Measurements from ENCODE around the gene TENM3. TPM values are rescaled to one million over a fixed set of nuclear protein-coding genes. Genes with fewer than 3 reads are reported as not detected.
"Not testable (repeated sequence)": the region's sequence is repeated elsewhere in the genome, so short reads cannot be mapped to it uniquely, and the experiment has no call there.

Gene TENM3
- total RNA-seq, 1 donor from 2014 or later, result 17.8 TPM

DNA sequence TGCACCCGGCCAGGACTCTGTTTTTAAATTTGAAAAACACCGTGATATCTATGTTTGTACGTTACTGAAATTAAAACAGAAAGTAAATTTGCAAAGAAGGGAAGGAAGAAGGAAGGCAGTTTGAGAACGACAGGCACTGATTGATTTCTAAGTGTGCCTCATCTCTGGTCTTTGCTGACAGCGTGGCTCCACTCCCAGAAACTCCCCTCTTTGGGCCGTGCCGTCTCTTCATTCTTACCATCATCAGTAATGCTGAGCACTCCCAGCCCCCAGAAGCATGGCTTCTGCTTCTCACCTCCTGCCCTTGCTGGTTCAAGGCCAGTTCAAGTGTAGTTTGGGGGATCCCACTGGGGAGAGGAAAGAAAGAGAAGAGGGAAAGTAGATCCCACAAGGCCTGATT is 85.3 kb downstream of the TENM3 start:
- DNase-seq (ENCODE audit: low read depth, low spot score), result no peak

DNA sequence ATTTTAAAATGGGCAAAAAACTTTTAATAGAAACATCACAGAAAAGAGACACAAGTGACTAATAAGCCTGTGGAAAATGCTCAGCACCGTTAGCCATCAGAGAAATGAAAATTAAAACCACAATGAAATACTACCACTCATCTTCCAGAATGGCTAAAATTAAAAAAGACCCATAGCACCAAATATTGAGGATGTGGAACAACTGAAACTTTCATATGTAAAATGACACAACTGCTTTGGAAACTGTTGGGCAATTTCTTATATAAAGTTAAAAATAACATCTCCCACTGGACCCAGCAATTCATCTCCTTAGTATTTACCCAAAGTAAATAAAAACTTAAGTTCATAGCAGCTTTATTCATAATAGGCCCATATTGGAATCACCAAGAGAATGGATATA is 94.2 kb downstream of the TENM3 start:
- DNase-seq (ENCODE audit: low read depth, low spot score), result no peak

DNA sequence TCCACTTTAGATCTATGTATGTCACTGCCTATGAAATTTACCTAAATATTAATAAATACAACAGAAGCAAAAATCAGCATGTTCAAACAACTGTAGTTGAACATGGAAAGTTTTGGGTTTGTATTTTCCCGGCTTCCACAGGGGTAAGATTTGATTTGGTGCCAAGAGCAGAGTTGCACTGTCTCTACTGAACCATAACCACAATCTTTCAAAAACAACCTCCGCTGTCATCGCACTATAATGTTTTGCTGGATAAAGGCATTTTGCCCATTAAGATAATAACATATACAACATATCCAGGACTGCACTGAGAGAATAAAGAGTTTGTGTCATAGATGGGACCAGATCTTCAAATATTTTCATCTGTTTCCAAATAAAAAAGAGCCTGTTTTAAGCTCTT is 94.9 kb downstream of the TENM3 start:
- DNase-seq (ENCODE audit: low read depth, low spot score), result no peak

DNA sequence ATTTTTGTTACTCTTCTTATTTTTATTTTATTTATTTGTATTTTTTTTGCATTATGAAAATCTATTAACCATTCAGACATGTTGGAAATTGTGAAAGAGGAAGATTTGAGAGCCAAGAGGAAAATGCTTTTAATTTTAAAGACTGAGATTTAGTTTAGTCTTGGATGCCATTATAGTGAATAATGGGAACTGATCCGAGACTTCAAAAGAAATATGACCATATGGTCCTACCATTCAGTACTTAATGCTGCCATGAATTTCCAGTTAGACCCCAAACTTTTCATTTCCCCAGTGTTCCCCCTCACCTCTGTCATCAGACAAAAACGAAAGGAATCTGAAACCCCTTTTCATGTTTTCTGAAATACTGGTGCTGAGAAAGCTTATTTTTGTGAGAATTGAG is 95.5 kb downstream of the TENM3 start:
- DNase-seq (ENCODE audit: low read depth, low spot score), result no peak

DNA sequence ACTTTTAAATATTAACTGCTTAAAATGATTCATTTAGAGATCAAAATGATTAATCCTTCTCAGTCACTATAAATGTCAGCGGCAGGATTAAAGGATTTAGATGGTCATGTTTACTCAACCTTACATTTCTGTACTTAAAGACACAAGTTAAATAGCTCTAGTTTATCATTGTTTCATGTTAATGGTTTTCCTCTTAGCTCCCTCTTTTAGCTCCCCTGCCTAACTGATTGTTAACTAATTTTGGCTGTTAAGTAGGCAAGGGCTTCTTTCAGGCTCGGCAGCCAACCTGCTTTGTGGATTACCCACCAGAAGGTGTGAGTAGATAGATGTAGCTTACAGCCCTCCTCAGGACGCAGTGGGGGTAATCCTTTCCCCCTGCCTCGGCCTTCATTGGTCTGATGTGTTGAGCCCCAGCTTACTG is 96.0 kb downstream of the TENM3 start:
- DNase-seq (ENCODE audit: low read depth, low spot score), result no peak

DNA sequence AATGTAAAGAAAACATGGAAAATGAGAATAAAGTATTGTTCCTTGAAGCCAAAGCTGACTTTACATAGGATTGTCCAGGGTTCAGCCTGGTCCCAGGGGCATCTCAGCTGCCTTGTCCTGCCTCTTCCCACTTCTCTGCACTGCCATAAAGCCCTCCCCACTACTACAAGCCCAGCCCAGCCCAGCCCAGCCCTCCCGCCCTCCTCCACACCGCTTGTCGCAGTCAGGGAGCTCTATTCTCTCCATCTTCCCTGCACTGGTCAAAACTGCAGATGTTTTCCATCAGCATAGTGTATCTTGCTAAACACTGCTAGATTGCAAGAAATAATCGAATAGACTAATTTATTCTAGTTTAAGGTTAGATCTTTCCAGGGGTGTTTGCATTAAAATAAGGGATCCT is 100.3 kb downstream of the TENM3 start:
- DNase-seq (ENCODE audit: low read depth, low spot score), result no peak

DNA sequence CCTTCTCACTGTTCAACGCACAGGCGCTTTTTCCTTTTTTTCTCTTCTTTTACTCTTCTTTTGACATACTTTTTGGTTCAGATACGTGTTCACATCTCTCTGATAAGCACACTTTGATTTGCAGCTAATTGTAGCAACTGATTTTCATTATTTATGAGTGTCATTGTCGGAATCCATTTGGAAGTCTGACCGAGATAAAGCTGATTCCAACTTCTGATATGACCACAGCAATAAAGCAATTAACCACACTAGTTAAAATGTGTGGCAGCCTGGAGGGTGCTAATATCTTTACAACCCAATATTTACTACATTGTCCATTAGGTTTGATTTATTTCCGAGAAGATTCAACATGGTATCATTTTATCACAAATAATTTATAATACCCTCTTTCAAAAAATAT is 101.8 kb downstream of the TENM3 start:
- DNase-seq (ENCODE audit: low read depth, low spot score), result no peak

DNA sequence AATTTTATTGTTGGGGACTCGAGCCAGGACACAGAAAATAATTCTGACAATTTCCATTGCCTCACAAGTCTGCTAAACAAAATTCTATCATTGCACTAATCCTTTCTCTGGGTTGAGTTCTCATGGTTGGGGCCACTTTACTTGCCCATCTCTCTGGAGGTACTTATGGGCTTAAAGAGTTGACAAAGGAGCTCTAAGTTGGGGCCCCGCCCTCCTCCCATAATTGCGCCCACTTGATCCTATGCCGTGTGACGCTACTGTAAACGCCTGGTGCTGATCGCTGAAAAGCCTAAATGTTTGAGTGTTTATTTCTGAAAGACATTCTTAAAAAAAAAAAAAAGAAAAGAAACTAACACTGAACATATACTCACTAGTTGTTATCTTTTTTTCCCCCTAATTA is 103.0 kb downstream of the TENM3 start:
- DNase-seq (ENCODE audit: low read depth, low spot score), result no peak

DNA sequence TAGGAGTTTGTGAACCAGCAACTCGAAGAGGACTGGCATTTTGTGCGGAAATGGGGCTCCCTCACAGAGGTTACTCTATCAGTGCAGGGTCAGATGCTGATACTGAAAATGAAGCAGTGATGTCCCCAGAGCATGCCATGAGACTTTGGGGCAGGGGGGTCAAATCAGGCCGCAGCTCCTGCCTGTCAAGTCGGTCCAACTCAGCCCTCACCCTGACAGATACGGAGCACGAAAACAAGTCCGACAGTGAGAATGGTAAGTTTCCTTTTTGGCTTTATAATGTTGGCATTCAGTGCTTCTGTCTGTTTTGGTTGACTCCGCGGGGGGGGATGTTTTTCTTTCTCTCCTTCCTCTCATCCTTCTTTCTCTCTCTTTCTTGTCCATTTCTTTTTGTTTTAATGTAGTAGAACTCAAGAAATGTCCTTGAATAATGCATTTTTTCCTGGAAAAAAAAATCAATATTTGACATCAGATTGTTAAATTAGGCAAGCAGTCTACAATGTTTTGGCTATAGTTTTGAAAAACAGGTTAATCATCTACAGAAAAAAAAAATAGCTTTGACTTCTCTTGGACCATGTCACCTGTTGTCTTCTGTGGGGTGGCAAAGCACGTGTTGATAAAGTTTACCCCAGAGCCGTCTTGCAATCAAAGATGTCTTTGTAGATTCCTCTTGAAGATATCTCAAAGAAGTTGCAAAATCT is 103.6 kb downstream of the TENM3 start:
- DNase-seq (ENCODE audit: low read depth, low spot score), result no peak

DNA sequence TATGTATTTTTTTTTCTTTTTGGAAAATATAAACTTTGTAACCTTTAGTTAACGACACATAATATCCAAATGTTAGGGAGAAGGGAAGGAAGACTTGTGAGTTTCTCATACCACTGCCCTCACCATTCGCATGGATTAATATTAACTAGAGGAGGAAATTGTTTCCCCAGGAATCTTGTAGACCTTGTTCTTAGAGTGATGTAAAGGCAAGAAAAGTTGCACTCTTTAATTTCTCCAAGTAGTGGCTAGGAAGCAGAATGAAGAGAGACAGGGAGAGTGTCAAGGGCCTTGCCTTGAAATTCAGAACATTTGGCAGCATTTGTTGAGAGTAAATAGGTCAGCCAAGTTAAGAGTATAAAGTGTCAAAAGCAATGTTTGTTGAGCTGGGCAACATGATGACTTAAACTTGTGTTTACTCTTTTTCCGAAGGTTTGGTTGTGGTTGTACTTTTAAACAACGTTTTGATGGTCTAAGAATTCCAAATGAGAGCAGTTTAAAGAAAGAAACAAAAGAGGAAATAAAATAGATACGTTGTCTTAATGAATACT is 105.7 kb downstream of the TENM3 start:
- DNase-seq (ENCODE audit: low read depth, low spot score), result no peak

DNA sequence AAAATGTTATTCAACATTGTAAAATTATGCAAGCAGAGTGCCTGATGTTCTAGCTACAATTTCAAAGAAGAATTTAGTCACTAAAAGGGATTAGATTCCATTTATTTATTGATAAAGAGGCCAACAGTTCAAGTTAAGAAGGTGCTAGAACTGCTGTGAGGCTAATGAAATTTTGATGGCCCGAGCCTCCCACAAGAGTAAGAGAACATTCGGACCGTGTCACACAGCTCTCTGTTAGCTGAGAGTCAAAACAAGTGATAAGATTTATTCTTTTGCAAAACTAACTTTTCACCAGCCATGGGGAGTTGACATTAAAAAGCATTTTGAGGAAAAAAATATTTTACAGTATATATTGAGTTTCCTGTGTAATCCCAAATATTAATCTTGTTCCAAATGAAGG is 106.8 kb downstream of the TENM3 start:
- DNase-seq (ENCODE audit: low read depth, low spot score), result no peak

DNA sequence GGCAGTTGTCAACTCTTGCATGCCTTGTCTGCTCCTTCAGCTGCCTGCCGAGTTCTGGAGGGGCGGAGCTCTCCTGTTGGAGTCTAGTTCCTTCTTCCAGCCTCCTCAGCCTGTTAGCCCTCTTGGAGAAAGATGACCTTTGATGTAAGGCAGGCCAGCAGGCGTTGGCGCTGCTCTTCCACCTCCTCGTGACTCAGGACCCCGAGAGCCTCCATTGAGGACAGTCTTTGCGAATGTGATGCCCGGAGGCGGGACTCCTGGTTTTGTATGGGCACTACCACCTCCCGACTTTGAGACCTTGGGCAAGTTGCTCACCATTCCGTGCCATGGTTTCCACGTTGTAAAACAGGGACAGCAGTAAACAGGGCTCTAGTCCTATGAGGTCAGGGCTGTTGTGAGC is 108.3 kb downstream of the TENM3 start:
- no peak for DNase-seq (ENCODE audit: low read depth, low spot score)

DNA sequence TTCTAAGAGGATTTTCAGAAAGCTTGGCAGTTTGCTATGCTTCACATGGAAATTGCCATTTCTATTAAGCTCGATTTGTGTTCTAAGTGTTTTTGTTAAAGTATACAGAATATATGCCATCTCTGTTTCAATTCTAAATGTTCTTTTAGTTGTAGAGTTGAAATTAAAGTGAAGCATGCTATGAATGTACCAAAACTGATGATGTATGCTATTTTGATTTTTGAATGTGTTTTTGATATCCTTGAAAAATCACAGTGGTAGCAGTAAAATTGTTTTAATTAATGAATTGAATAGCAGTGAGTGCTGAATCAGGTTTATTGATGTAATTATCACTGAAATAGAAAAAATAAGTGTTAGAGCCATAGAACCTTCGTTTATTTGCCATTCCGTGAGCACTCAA is 110.9 kb downstream of the TENM3 start:
- DNase-seq (ENCODE audit: low read depth, low spot score), result no peak

DNA sequence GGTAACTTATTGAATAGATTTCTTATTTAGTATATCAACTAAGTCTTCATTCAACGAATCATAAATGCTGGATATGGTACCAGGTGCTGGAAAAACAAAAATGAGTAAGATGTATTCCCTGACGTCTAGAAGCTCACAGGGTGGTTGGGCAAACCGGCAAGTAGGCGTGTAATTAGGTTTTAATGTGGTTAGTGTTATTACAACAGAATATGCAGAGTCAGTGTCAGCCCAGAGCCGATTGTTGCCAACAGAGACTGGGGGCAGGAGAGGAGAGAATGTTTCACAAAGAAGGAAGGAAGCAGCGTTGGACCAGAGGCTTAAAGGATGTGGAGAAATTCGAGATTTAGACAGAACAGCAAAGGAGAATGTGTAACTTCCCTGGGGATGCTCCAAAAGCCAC is 111.7 kb downstream of the TENM3 start:
- DNase-seq (ENCODE audit: low read depth, low spot score), result no peak

DNA sequence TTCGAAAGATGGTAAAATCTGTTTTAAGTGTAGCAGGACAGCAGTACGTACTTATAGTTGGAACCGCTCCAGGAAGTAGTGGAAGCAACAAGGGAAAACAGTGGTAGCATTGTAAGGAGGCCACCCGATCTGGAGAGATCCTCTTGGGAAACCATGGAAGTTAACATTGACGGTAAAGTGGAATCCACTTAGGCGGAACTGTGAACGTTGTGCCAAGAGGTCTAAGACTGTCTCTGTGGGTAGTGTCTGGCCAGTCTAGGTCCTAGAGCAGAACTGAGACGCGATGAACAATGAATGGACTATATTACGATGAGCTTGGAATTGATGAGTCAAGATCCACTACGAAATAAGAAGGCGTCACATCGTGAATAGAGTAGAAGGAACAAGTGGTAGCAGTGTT is 124.0 kb downstream of the TENM3 start:
- DNase-seq (ENCODE audit: low read depth, low spot score), result no peak

DNA sequence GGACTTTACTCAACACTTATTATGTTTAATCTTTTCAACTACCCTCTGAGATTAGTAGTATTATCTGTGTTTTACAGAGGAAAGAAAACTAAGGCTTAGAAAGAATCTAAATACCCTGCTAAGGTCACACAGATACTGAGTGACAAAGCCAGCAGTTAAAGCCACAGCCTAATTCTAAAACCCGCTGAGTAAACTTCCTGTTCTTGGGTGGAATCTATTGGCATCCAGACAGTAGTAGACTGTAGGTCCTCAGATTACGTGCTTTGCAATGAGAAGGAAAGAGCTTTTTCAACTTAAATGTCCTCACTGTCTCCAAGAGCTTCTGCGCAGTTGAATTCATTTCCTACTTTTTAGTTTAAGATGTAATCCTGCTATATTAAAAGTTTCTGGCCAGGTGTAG is 126.0 kb downstream of the TENM3 start:
- no peak for DNase-seq (ENCODE audit: low read depth, low spot score)

DNA sequence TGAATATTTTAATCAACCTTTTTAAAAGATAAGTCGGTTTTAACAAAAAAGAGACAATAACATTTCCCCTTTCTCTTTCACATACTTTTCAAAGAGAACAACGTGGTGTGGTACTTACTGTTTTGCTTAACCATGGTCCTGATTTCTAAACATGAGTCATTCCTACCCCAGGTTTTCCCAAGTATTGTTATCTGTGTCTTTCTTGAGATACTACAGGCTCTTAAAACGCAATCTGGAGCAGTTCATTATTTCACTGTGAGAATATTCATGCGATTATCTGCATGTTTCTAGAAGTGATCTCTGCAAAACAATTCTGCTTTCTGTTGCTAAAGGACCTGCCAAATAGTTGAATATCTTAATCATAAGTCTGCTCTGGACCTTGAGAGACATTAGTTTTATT is 127.3 kb downstream of the TENM3 start:
- no peak for DNase-seq (ENCODE audit: low read depth, low spot score)

DNA sequence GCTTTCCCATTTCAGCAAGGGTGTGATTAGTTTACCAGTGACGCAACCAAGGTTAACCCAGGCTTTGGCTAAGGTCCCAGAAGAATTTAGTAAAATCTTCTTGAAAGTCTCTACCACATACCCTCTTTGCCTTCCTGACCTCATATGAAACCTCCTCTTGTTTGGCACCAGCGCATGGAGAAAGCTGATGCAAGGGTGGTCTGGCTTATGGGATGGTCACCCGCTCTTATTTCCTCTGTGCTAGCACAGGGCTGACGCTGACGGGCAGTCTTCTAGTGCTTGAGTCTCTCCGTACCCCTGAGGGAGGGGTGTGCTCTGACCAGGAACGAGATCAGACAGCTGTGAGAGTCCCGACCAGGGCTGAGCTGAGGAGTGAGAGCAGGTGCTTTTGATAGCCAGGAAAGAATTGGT is 137.6 kb downstream of the TENM3 start:
- DNase-seq (ENCODE audit: low read depth, low spot score), result no peak

DNA sequence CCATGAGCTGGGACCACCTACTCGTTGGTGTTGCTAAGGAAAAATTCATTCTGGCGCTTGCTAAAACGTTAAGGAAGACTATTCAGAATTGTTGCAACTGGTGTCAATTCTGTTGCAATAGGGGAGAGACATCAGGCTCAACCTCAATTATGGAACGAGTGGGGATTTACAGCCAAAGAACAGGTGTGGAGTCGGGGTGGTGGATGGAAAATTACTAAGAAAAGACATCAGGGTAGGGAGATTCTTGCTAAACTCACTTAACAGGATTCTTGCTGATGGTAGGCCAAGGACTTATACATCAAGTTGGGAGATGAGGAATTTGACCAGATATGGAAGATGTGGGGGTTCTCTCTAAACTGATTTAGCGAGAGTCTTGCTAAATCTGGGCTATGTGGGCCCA is 139.7 kb downstream of the TENM3 start:
- no peak for DNase-seq (ENCODE audit: low read depth, low spot score)

DNA sequence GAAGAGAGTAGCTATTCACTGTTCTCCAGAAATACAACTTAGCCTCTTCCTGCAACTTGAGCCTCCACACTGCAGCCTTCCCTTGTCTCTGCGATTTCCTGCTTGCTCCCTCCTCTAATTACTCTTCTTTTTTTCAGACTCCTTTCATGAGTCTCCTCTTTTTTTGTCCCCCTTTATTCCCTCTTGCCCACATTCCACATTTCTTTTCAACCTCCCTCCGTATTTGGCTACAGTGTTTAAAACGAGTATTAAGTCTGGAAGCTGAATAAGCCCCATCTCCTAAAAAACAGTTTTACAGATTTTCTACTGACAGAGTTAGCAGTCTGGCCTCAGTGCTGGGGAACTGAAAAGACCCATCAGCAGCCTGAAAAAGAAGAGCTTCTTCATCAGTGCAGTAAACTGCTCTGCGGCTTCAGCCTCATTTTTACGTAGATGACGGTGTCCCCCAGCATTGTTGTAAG is 141.5 kb downstream of the TENM3 start:
- DNase-seq (ENCODE audit: low read depth, low spot score), result no peak

DNA sequence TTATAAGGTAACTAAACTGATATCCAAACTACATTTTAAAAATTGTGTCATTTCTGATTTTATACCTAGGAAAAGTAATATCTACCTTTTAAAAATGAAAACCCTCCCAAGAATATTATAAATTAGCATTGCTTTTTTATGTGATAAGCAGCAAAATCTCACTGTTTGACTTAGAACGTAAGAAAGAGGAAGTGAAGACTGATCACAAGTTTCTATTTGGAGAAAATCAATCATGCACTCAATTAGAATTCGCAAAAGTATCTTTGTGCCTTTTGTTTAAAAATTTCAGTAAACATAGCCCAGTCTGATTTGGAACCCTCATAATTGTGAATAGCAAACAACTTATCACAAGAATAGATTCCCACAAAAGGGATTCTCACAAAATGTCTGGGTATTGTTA is 142.7 kb downstream of the TENM3 start:
- DNase-seq (ENCODE audit: low read depth, low spot score), result no peak

DNA sequence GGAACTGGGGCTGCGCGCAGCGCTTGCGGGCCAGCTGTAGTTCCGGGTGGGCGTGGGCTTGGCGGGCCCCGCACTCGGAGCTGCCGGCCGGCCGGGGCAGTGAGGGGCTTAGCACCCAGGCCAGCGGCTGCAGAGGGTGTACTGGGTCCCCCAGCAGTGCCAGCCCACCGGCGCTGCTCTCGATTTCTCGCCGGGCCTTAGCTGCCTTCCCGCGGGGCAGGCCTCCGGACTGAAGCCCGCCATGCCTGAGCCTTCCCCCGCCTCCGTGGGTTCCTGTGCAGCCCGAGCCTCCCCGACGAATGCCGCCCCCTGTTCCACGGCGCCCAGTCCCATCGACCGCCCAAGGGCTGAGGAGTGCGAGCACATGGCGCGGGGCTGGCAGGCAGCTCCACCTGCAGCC is 143.4 kb downstream of the TENM3 start:
- not testable (repeated sequence) for DNase-seq (ENCODE audit: low read depth, low spot score)

DNA sequence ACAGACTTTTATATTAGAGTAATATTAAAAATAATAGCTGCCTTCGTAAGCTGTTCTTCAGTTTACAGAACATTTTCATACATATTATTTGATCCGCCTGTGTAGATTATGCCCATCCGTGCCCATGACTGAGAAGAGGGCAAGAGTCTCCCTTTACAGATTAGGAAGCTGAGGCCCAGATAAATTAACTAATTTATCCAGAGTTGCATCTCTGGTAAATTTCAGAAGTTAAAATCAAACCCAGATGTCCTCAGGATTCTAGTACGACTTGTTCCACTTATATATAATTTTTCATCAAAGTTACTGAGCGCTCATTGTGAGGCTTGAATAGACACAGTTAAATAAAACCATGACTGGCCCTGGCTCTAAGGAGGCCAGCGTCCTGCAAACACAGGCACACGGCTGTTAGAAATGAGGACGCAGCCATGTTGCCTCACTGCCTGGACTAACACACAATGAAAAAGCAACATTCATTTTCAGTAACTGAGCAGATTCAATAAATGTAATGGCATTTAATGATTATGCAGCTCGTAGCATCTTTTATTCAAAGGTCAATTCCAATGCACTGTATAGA is 148.0 kb downstream of the TENM3 start:
- no peak for DNase-seq (ENCODE audit: low read depth, low spot score)

Data from pulmonary artery endothelial cell (primary cell).